Activated CD4-positive, CD25-positive, alpha-beta regulatory T cell treated with anti-CD3 and anti-CD28 coated beads, Interleukin-2, amount 50 U/mL, for 72 hours (primary cell): ENCODE measurements around the gene OR5AK2.
"Not testable (repeated sequence)": the region's sequence is repeated elsewhere in the genome, so short reads cannot be mapped to it uniquely, and the experiment has no call there.

Source experiments
- DNase-seq: peaks from one replicate; pipeline ENCODE4 v3.0.0; 2021

Gene OR5AK2, protein sequence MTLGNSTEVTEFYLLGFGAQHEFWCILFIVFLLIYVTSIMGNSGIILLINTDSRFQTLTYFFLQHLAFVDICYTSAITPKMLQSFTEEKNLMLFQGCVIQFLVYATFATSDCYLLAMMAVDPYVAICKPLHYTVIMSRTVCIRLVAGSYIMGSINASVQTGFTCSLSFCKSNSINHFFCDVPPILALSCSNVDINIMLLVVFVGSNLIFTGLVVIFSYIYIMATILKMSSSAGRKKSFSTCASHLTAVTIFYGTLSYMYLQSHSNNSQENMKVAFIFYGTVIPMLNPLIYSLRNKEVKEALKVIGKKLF

DNA sequence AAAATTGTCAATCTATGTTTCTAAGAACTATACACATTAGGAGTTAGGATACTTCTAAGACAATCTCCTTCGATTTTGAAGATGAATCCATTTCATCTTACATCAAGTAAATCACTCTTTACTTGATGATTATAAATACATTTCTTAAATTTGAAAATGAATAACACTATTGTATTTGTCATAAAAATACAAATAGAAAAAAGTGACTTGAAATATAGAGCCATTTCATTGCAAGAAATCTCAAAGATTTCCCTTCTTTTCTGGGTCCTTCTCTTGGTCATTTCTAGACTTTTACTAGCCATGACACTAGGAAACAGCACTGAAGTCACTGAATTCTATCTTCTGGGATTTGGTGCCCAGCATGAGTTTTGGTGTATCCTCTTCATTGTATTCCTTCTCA is at the start of gene OR5AK2:
Gene OR5AK2, plus strand, starts transcription at position 301 of the 400 bp plus-strand sequence. Its CDS starts 0 bp downstream, at position 301.
- no peak for DNase-seq

DNA sequence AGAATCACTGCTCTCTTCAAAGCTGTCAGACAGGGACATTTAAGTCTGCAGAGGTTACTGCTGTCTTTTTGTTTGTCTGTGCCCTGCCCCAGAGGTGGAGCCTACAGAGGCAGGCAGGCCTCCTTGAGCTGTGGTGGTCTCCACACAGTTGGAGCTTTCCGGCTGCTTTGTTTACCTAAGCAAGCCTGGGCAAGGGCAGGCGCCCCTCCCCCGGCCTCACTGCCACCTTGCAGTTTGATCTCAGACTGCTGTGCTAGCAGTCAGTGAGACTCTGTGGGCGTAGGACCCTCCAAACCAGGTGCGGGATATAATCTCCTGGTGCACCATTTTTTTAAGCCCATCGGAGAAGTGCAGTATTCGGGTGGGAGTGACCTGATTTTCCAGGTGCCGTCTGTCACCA is 43.2 kb upstream of the OR5AK2 start:
- not testable (repeated sequence) for DNase-seq

DNA sequence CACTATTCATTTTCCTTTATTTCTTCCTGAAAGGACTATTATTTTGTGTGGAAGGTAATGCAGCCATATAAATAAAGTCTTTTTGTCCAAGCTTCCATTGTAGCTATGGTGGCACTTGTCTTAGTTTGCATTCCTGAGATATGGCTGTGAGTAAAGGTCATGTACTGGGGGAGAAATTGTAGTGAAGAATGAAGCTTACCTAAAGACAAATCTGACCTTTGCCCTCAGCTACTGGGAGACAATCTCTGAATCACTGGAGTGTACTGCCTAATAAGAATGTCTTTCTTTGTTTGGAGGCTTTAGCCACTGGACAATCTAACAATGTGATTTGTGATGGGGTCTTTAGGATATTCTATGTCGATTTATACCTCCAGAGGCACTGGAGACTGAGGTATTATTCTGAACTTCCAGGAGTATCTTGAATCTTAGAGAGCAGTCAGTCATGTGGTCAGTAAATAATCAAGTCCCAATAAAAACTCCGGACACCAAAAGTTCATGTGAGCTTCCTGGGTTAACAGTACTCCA is 39.7 kb upstream of the OR5AK2 start:
- no peak for DNase-seq

DNA sequence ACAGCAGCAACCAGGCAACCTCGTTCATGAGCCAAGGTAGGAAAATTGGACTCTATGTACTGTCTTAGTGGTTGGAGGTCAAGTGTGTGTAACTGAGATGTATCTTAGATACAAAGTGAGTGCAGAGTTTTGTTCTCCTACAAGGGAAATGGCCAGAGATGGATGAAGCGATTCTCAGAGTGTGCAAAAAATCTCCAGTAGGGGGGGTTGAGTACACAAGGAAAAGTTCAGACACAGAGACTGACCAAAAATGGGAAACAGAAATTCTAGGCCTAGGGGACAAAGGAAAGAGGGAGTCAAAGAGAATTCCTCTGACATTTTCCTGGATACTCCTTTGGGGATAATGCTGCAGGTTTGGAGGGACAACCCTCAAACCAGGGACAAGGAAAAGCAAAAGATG is 38.2 kb upstream of the OR5AK2 start:
- no peak for DNase-seq

DNA sequence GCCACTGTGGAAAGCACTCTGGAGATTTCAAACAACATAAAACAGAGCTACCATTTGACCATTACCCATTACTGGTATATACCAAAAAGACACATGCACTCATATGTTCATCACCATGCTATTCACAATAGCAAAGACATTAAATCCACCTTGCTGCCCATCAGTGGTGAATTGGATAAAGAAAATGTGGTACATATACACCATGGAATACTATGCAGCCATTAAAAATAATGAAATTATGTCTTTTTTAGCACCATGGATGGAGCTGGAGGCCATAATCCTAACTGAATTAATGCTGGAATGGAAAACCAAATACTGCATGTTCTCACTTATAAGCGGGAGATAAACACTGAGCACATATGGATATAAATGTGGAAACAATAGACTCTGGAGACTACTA is 34.8 kb upstream of the OR5AK2 start:
- not testable (repeated sequence) for DNase-seq

DNA sequence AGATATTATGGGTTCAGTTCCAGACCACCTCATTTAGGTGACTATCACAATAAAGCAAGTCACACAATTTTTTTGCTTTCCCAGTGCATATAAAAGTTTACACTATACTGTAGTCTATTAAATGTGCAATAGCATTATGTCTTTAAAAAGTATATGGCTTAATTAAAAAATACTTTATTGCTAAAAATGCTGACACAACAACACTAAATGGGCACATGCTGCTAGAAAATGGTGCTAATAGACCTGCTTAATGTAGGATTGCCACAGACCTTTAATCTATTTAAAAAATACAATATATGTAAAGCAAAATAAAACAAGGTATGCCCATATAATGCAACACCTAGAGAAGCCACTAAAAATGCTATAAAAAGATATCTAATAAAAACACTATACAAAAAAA is 27.1 kb upstream of the OR5AK2 start:
- no peak for DNase-seq

DNA sequence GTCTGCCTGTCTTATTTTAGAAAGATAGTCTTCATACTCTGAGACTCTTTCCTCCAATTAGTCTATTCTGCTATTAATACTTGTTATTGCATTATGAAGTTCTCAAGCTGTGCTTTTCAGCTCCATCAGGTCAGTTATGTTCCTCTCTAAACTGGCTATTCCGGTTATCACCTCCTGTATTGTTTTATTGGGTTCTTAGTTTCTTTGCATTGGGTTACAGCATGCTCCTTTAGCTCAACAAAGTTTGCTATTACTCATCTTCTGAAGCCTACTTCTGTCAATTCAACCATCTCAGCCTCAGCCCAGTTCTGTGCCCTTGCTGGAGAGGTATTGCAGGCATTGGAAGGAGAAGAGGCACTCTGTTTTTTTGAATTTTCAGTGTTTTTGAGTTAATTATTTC is 21.0 kb upstream of the OR5AK2 start:
- no peak for DNase-seq

DNA sequence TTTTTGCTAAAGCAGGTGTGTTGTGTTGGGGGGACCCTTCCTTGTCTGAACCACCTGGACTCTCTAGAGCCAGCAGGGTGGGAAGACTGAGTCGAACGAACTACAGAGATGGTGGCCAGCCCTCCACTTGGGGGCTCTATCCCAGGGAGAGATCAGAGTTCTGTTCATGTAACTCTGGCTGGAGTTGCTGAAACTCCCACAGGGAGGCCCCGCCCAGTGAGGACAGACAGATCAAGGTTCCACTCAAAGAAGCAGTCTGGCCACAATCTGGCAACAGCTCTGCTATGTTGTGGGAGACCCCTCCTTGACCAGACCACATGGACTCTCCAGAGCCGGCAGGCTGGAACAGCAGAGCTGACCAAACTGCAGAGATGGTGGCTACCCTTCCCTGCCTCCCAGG is 20.2 kb upstream of the OR5AK2 start:
- no peak for DNase-seq

DNA sequence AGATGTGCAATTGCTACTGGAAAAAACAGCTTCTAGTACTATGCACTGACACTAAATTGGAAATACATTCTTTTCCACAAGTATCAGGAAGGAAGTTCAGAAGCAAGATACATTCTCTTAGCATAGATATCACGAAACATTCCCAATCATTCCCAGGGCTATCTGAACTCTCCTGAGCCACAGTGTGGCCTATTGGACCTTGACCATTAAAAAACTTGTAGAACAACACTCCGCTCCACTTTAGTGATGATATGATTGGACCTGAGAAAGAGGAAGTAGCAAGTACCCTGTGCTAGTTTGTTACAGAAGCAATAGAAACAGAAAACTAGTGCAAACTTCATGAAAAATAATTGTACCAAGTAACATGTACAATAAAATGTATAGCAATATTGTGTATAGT is 11.4 kb upstream of the OR5AK2 start:
- DNase-seq, result no peak

DNA sequence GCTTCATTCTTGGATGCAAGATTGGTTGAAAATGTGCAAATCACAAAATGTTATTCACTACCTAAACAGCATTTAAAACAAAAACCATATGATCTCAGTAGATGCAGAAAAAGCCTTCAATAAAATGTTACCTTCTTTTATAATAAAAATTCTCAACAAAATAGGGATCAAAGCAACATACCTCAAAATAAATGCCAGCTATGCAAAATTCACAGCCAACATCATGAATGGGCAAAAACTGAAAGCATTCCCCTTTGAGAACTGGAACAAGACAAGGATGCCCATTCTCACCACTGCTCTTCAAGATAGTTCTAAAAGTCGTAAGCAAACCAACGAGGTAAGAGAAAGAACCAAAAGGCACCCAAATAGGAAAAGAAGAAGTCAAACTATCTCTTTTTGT is 2.0 kb downstream of the OR5AK2 start:
- DNase-seq, result no peak

DNA sequence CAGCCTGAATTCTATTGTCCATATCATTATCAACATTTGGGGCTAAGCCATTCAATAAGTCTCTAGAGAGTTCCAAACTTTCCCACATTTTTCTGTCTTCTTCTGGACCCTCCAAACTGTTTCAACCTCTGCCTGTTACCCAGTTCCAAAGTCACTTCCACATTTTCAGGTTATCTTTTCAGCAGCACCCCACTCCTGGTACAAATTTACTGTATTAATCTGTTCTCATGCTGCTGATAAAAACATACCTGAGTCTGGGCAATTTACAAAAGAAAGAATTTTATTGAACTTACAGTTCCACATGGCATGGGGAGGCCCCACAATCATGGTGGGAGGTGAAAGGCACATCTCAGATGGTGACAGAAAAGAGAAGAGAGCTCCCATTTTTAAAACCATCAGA is 5.8 kb downstream of the OR5AK2 start:
- DNase-seq, result no peak

DNA sequence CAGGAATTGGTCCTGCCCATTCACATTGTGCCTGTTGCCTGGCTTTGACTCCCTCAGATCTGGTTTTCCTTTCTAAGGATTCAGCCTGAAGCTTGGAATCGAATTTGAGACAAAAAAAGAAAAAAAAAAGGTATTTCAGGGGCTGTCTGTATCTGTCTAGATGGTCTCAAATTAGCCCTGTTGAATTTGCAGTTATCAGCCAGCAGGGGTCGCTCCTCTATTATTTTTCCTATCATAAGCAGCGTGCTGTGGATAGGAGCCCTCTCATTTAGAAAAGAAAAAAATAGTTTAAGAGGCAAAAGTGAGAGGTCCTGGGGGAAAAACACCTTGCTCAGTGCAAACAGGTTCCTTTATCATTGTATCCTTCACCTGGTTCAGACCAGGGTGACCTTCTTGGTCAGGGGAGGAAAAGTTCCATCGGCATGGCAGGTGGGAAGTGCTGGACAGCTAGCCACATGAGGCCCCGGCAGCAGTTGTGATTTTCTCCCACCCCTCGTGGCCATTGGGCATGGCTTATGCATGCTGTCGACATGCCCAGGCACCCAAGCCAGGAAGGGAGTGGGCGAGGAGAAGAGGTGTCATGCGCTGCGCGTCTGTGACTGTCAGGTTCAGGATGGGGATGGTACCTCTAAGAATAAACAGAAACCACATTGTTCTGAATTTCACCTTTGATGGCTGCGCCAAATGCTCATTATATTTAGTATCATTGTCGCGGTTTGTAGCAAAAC is 13.1 kb downstream of the OR5AK2 start:
- DNase-seq, result no peak

DNA sequence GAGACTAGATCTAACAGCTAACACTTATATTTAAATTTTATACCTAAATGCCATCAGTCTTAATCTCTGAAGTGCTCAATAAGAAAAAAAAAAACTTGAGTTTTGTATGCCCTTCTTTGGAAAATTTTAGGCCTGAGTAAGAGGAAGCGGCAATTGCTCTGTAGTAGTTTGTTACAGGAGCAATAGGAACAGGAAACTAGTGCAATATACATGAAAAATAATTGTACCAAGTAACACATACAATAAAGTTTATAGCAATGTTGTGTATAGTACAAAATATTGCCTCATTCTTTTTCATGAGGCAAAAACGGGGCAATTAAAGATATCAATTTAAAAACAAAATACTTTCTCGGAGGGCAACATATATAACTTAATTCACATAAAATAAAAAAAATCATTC is 19.7 kb downstream of the OR5AK2 start:
- no peak for DNase-seq

DNA sequence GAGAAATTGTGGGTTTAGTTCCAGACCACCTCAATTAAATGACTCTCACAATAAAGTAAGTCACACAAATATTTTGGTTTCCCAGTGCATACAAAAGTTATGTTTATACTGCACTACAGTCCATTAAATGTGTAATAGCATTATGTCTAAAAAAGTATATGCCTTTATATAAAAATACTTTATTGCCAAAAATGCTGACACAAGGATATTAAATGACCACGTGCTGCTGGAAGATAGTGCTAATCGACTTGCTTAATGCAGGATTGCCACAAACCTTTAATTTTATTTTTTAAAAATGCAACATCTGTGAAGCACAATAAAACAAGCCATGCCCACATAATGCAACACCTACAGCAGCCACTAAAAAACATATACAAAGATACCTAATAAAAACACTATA is 27.0 kb downstream of the OR5AK2 start:
- DNase-seq, result no peak

DNA sequence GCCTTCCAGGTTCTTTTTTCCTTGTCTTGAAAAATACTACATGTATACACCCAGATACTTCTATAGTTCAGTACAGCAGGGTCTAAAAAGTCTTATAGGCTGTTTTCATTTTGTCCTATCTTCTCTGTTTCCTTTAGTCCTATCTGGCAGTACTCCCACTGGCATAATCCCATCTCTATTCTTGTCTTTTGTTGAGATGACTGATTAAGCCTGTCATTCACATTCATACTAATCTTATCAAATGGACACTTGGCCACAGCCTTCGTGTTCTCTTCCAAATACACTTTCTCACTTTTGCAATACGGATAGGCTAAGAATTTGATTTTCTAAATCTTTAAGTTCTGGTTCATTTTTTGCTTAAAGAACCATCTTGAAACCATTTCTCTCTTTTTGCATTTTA is 42.8 kb downstream of the OR5AK2 start:
- no peak for DNase-seq
